IPS-20b (cell line): ENCODE data around the gene FN3K.
"Not testable (repeated sequence)": the region's sequence is repeated elsewhere in the genome, so short reads cannot be mapped to it uniquely, and the experiment has no call there.

ENCODE experiments used
- H3K27ac ChIP-seq: one replicate; pipeline ENCODE4 v1.5.1; 2013; ENCODE audit warnings: low read length
- H3K27me3 ChIP-seq: 2 replicates; pipeline ENCODE4 v1.6.1; 2013; ENCODE audit warnings: mild to moderate bottlenecking, low read length, inconsistent platforms; ENCODE audit not compliant: insufficient read depth
- H3K36me3 ChIP-seq: 2 replicates; pipeline ENCODE4 v1.6.1; 2013; ENCODE audit warnings: low read depth, mild to moderate bottlenecking, inconsistent platforms, low read length, moderate library complexity; ENCODE audit not compliant: insufficient read depth
- H3K4me1 ChIP-seq: 2 replicates; pipeline ENCODE4 v1.6.1; 2013; ENCODE audit warnings: mild to moderate bottlenecking, control low read depth, inconsistent platforms, low read length, moderate library complexity; ENCODE audit not compliant: insufficient read depth
- H3K4me3 ChIP-seq: 2 replicates; pipeline ENCODE4 v1.5.1; 2013; ENCODE audit warnings: mild to moderate bottlenecking, low read length, inconsistent platforms
- H3K9ac ChIP-seq: 2 replicates; pipeline ENCODE4 v1.6.1; 2013; ENCODE audit warnings: low read depth, mild to moderate bottlenecking, inconsistent platforms, low read length, moderate library complexity
- H3K9me3 ChIP-seq: 2 replicates; pipeline ENCODE4 v1.6.1; 2013; ENCODE audit warnings: mild to moderate bottlenecking, low read depth, low read length, inconsistent platforms; ENCODE audit not compliant: insufficient read depth

FN3K gene

GRCh38 chr17:82783498-82783897 lies 48.1 kb downstream of the FN3K start:
- H3K27me3 ChIP-seq = no peaks in the 10 kb centered on the region
- peaks cover 3% of the 10 kb centered on the region; the same call in 1 of the 2 replicates for H3K4me1 ChIP-seq
- no peak overlapping the region for H3K9ac ChIP-seq
- no peak overlapping the region for H3K27ac ChIP-seq
- no peaks in the 10 kb centered on the region for H3K9me3 ChIP-seq
- H3K36me3 ChIP-seq = peaks cover 33% of the 10 kb centered on the region
- H3K4me3 ChIP-seq = no peak overlapping the region

GRCh38 chr17:82785581-82785980 lies 50.2 kb downstream of the FN3K start:
- H3K9ac ChIP-seq, H3K4me3 ChIP-seq, H3K9me3 ChIP-seq, H3K27ac ChIP-seq, H3K4me1 ChIP-seq, H3K27me3 ChIP-seq: not testable (repeated sequence)
- H3K36me3 ChIP-seq = peaks cover 33% of the 10 kb centered on the region

- H3K36me3 ChIP-seq = peaks cover 33% of the 10 kb centered on the region
- no peak overlapping the region for H3K4me3 ChIP-seq
- no peak overlapping the region for H3K27ac ChIP-seq
- no peak overlapping the region for H3K9ac ChIP-seq
- H3K4me1 ChIP-seq = peaks cover 3% of the 10 kb centered on the region; the same call in 1 of the 2 replicates
- H3K9me3 ChIP-seq = no peaks in the 10 kb centered on the region
- H3K27me3 ChIP-seq = no peaks in the 10 kb centered on the region
Measured at GRCh38 chr17:82786427-82786826, 51.0 kb downstream of the FN3K start.

GRCh38 chr17:82787081-82787848 lies 51.9 kb downstream of the FN3K start:
- Histone ChIP-seq H3K27me3 (no peaks in the 10 kb centered on the region), H3K36me3 (peaks cover 31% of the 10 kb centered on the region), H3K4me3 (no peak overlapping the region), H3K9ac (no peak overlapping the region), H3K9me3 (no peaks in the 10 kb centered on the region), H3K4me1 (no peaks in the 10 kb centered on the region), H3K27ac (no peak overlapping the region)

GRCh38 chr17:82788206-82789001 lies 53.0 kb downstream of the FN3K start:
- Histone ChIP-seq H3K27ac (no peak overlapping the region), H3K27me3 (no peaks in the 10 kb centered on the region), H3K9ac (no peak overlapping the region), H3K36me3 (peaks cover 19% of the 10 kb centered on the region), H3K4me1 (no peaks in the 10 kb centered on the region), H3K9me3 (no peaks in the 10 kb centered on the region), H3K4me3 (no peak overlapping the region)

GRCh38 chr17:82789051-82789592 lies 53.7 kb downstream of the FN3K start:
- H3K27me3 ChIP-seq = no peaks in the 10 kb centered on the region
- H3K9me3 ChIP-seq = no peaks in the 10 kb centered on the region
- H3K4me1 ChIP-seq = no peaks in the 10 kb centered on the region
- H3K9ac ChIP-seq = no peak overlapping the region
- H3K4me3 ChIP-seq = no peak overlapping the region
- no peak overlapping the region for H3K27ac ChIP-seq
- H3K36me3 ChIP-seq = peaks cover 12% of the 10 kb centered on the region

- no peaks in the 10 kb centered on the region for H3K27me3 ChIP-seq
- no peak overlapping the region for H3K27ac ChIP-seq
- no peaks in the 10 kb centered on the region for H3K4me1 ChIP-seq
- no peak overlapping the region for H3K4me3 ChIP-seq
- H3K9ac ChIP-seq = no peak overlapping the region
- H3K9me3 ChIP-seq = no peaks in the 10 kb centered on the region
- peaks cover 7% of the 10 kb centered on the region for H3K36me3 ChIP-seq
Measured at GRCh38 chr17:82789806-82790205, 54.4 kb downstream of the FN3K start.

- Histone ChIP-seq H3K9me3 (no peaks in the 10 kb centered on the region), H3K9ac (no peak overlapping the region), H3K4me1 (no peaks in the 10 kb centered on the region), H3K4me3 (no peak overlapping the region), H3K27me3 (no peaks in the 10 kb centered on the region), H3K36me3 (peaks cover 13% of the 10 kb centered on the region), H3K27ac (no peak overlapping the region)
Measured at GRCh38 chr17:82790391-82790790, 55.0 kb downstream of the FN3K start.

GRCh38 chr17:82791532-82791931 lies 56.1 kb downstream of the FN3K start:
- no peak overlapping the region for H3K27ac ChIP-seq
- peaks cover 19% of the 10 kb centered on the region for H3K36me3 ChIP-seq

GRCh38 chr17:82793974-82794630 lies 58.7 kb downstream of the FN3K start:
- Histone ChIP-seq H3K9ac (no peak overlapping the region), H3K4me1 (no peaks in the 10 kb centered on the region), H3K27ac (no peak overlapping the region), H3K36me3 (peaks cover 33% of the 10 kb centered on the region), H3K9me3 (no peaks in the 10 kb centered on the region), H3K27me3 (no peaks in the 10 kb centered on the region), H3K4me3 (no peak overlapping the region)

More at GRCh38 chr17:82791532-82791931, 56.1 kb downstream of the FN3K start:
- Histone ChIP-seq H3K9ac (no peak overlapping the region), H3K4me1 (no peaks in the 10 kb centered on the region), H3K9me3 (no peaks in the 10 kb centered on the region), H3K4me3 (no peak overlapping the region), H3K27me3 (no peaks in the 10 kb centered on the region)

GRCh38 chr17:82794781-82795482 lies 59.5 kb downstream of the FN3K start:
- H3K9me3 ChIP-seq = no peaks in the 10 kb centered on the region
- no peak overlapping the region for H3K9ac ChIP-seq
- H3K4me3 ChIP-seq = no peak overlapping the region
- no peak overlapping the region for H3K27ac ChIP-seq
- H3K27me3 ChIP-seq = no peaks in the 10 kb centered on the region
- no peaks in the 10 kb centered on the region for H3K4me1 ChIP-seq
- peaks cover 39% of the 10 kb centered on the region for H3K36me3 ChIP-seq
